OCI-M2 (cell line): Measurements from ENCODE around the gene CCDC88B.

Experiments
- DNase-seq: peaks from one replicate; lab custom pipeline; 2025; ENCODE audit not compliant: unreplicated experiment; lab: John Stamatoyannopoulos, UW

CCDC88B gene

GRCh38 chr11:64379817-64380709 lies 40.1 kb downstream of the CCDC88B start:
- DNase-seq, result no peak

- no peak for DNase-seq
Observed at GRCh38 chr11:64381350-64381749, 41.3 kb downstream of the CCDC88B start.

- DNase-seq, result no peak
Observed at GRCh38 chr11:64382047-64382446, 42.0 kb downstream of the CCDC88B start.

GRCh38 chr11:64382586-64382985 lies 42.6 kb downstream of the CCDC88B start:
- no peak for DNase-seq

- DNase-seq, result no peak
Observed at GRCh38 chr11:64383580-64383979, 43.6 kb downstream of the CCDC88B start.

- DNase-seq, result no peak
Observed at GRCh38 chr11:64384028-64384737, 44.2 kb downstream of the CCDC88B start.

- DNase-seq, result no peak
Observed at GRCh38 chr11:64384981-64385944, 45.3 kb downstream of the CCDC88B start.

- no peak for DNase-seq
Observed at GRCh38 chr11:64385945-64386704, 46.1 kb downstream of the CCDC88B start.

GRCh38 chr11:64387916-64388315 lies 47.9 kb downstream of the CCDC88B start:
- no peak for DNase-seq

- no peak for DNase-seq
Observed at GRCh38 chr11:64388894-64389293, 48.9 kb downstream of the CCDC88B start.

GRCh38 chr11:64389851-64390250 lies 49.8 kb downstream of the CCDC88B start:
- DNase-seq, result no peak

- no peak for DNase-seq
Observed at GRCh38 chr11:64390558-64390957, 50.6 kb downstream of the CCDC88B start.

GRCh38 chr11:64391839-64392238 lies 51.8 kb downstream of the CCDC88B start:
- no peak for DNase-seq

GRCh38 chr11:64395545-64396078 lies 55.6 kb downstream of the CCDC88B start:
- no peak for DNase-seq

GRCh38 chr11:64396079-64396591 lies 56.1 kb downstream of the CCDC88B start:
- no peak for DNase-seq

- no peak for DNase-seq
Observed at GRCh38 chr11:64400102-64400501, 60.1 kb downstream of the CCDC88B start.

- no peak for DNase-seq
Observed at GRCh38 chr11:64400667-64401066, 60.7 kb downstream of the CCDC88B start.

GRCh38 chr11:64401775-64402174 lies 61.8 kb downstream of the CCDC88B start:
- no peak for DNase-seq

- DNase-seq, result no peak
Observed at GRCh38 chr11:64403106-64403505, 63.1 kb downstream of the CCDC88B start.
